Nephron progenitor cell (in vitro differentiated cells): ENCODE results near the gene ZNF674.
A peak's percentile ranks its signal among the peaks of the same experiment; 100 is the strongest.
"Not testable (repeated sequence)": the region's sequence is repeated elsewhere in the genome, so short reads cannot be mapped to it uniquely, and the experiment has no call there.

Experiments used
- DNase-seq: peaks from one replicate; pipeline ENCODE4 v3.0.0; 2021
- H3K27ac Mint-ChIP-seq: 2 replicates; pipeline ENCODE4 v1.8.0; 2021; ENCODE audit warnings: mild to moderate bottlenecking, moderate library complexity, mixed read lengths
- H3K27me3 Mint-ChIP-seq: 2 replicates; pipeline ENCODE4 v1.8.0; 2021; ENCODE audit warnings: mild to moderate bottlenecking, low read depth, mixed read lengths; ENCODE audit not compliant: poor library complexity
- H3K36me3 Mint-ChIP-seq: 2 replicates; pipeline ENCODE4 v1.8.0; 2021; ENCODE audit warnings: low read depth, mixed read lengths
- H3K4me1 Mint-ChIP-seq: 2 replicates; pipeline ENCODE4 v1.8.0; 2021; ENCODE audit warnings: mixed read lengths
- H3K4me3 Mint-ChIP-seq: 2 replicates; pipeline ENCODE4 v1.8.0; 2021; ENCODE audit warnings: mild to moderate bottlenecking, moderate library complexity, mixed read lengths
- H3K9me3 Mint-ChIP-seq: 2 replicates; pipeline ENCODE4 v1.8.0; 2021; ENCODE audit warnings: mild to moderate bottlenecking, moderate library complexity, mixed read lengths
- TF ChIP-seq, protein P1 (sequence below): fragments of 200-600 bp; sonication (generic); IDR thresholded peaks from 2 replicates; pipeline ENCODE4 v1.5.0; 2021; ENCODE audit warnings: antibody characterized with exemption

ZNF674 gene

GRCh38 chrX:46549914-46550313 is 4.7 kb upstream of the ZNF674 start:
- peaks cover 65% of the 10 kb centered on the region for H3K9me3 Mint-ChIP-seq
- no peaks in the 10 kb centered on the region for H3K27me3 Mint-ChIP-seq
- H3K36me3 Mint-ChIP-seq, result peaks cover 42% of the 10 kb centered on the region
- no peak overlapping the region for H3K27ac Mint-ChIP-seq
- no peak overlapping the region for H3K4me3 Mint-ChIP-seq
- TF ChIP-seq, protein P1, sequence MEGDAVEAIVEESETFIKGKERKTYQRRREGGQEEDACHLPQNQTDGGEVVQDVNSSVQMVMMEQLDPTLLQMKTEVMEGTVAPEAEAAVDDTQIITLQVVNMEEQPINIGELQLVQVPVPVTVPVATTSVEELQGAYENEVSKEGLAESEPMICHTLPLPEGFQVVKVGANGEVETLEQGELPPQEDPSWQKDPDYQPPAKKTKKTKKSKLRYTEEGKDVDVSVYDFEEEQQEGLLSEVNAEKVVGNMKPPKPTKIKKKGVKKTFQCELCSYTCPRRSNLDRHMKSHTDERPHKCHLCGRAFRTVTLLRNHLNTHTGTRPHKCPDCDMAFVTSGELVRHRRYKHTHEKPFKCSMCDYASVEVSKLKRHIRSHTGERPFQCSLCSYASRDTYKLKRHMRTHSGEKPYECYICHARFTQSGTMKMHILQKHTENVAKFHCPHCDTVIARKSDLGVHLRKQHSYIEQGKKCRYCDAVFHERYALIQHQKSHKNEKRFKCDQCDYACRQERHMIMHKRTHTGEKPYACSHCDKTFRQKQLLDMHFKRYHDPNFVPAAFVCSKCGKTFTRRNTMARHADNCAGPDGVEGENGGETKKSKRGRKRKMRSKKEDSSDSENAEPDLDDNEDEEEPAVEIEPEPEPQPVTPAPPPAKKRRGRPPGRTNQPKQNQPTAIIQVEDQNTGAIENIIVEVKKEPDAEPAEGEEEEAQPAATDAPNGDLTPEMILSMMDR, result no peak
- peaks cover 13% of the 10 kb centered on the region for H3K4me1 Mint-ChIP-seq
- no peak for DNase-seq

GRCh38 chrX:46547857-46548256 is 2.6 kb upstream of the ZNF674 start:
- H3K4me1 Mint-ChIP-seq, result peaks cover 21% of the 10 kb centered on the region
- no peak for DNase-seq
- no peak overlapping the region for H3K4me3 Mint-ChIP-seq
- H3K9me3 Mint-ChIP-seq, result peaks cover 61% of the 10 kb centered on the region
- no peak overlapping the region for H3K27ac Mint-ChIP-seq
- H3K36me3 Mint-ChIP-seq, result peaks cover 38% of the 10 kb centered on the region
- no peaks in the 10 kb centered on the region for H3K27me3 Mint-ChIP-seq
- TF ChIP-seq, protein P1, result no peak

- H3K36me3 Mint-ChIP-seq, result peaks cover 21% of the 10 kb centered on the region
- not testable (repeated sequence) for DNase-seq, H3K27me3 Mint-ChIP-seq
- H3K4me3 Mint-ChIP-seq, result peak overlapping the region; percentile 97
- H3K27ac Mint-ChIP-seq, result peak overlapping the region; percentile 99
- peaks cover 21% of the 10 kb centered on the region for H3K4me1 Mint-ChIP-seq
- H3K9me3 Mint-ChIP-seq, result peaks cover 53% of the 10 kb centered on the region
These were observed 694 bp downstream of the ZNF674 start for GRCh38 chrX:46544527-46544926.

GRCh38 chrX:46543441-46543840 is 1.8 kb downstream of the ZNF674 start:
- peaks cover 18% of the 10 kb centered on the region for H3K36me3 Mint-ChIP-seq
- peaks cover 4% of the 10 kb centered on the region for H3K27me3 Mint-ChIP-seq
- TF ChIP-seq, protein P1, result no peak
- no peak overlapping the region for H3K27ac Mint-ChIP-seq
- peaks cover 21% of the 10 kb centered on the region for H3K4me1 Mint-ChIP-seq
- peaks cover 53% of the 10 kb centered on the region for H3K9me3 Mint-ChIP-seq
- H3K4me3 Mint-ChIP-seq, result no peak overlapping the region
- no peak for DNase-seq

DNA sequence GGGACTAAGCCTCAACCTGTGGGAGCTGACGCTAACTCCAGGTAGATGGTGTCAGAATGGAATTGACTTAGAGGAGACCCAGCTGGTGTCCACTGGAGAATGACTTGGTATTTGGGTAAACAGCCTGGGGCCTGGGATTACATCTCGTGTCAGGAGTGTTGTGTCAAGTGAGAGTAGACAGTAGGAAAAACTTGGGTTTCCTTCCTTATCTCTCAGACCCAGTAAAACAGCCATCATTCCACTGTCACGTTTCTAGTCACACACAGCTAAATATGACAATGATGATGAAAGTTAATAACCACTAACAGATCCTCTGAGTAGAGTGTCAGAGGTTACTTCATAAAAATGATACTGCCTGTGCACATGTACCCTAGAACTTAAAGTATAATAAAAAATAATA is 13.8 kb downstream of the ZNF674 start:
- Mint-ChIP-seq H3K27me3 (peaks cover 7% of the 10 kb centered on the region), H3K27ac (no peak overlapping the region), H3K4me3 (no peak overlapping the region), H3K36me3 (peaks cover 19% of the 10 kb centered on the region), H3K9me3 (peaks cover 37% of the 10 kb centered on the region), H3K4me1 (peaks cover 9% of the 10 kb centered on the region)
- TF ChIP-seq, protein P1, result no peak
- DNase-seq, result no peak

- DNase-seq, H3K4me1 Mint-ChIP-seq, H3K27ac Mint-ChIP-seq, H3K4me3 Mint-ChIP-seq, H3K27me3 Mint-ChIP-seq: not testable (repeated sequence)
- Mint-ChIP-seq H3K9me3 (peaks cover 39% of the 10 kb centered on the region), H3K36me3 (peaks cover 19% of the 10 kb centered on the region)
These were observed 14.8 kb downstream of the ZNF674 start for GRCh38 chrX:46530404-46530908.

DNA sequence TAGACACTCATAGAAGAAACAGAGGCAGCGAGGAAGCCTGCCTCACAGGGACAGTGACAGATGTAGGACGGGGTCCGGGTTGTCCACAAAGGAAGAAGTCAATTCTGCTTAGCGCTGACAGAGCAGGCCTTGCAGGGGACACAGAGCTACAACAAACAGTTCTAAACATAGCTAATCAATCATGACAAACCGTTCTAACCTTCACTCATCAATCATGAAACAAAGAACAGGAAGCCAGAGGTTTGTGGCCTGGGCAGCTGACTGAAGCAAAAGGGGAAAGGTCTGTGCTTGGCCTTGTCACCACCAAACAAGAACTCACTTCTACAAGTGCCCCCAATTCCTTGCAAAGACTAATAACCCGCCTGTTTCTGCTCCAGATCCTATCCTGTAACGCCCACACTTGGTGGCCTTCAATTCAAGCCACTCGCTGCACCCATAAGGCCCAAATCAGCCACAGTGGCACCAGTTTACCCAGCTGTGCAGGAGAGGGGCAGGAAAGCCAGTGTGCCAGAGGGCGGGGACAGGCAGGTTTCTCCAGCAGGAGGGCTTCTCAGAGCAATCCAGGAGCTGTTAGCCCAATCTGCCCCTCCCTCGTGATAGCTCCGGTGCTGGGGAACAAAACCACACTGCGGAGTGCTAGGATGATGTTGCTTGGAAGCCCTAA is 15.3 kb downstream of the ZNF674 start:
- H3K27ac Mint-ChIP-seq, result peak overlapping the region; percentile 87
- H3K27me3 Mint-ChIP-seq, H3K4me3 Mint-ChIP-seq, DNase-seq, H3K4me1 Mint-ChIP-seq: not testable (repeated sequence)
- H3K9me3 Mint-ChIP-seq, result peaks cover 39% of the 10 kb centered on the region
- H3K36me3 Mint-ChIP-seq, result peaks cover 19% of the 10 kb centered on the region

GRCh38 chrX:46528640-46529039 is 16.6 kb downstream of the ZNF674 start:
- peaks cover 40% of the 10 kb centered on the region for H3K9me3 Mint-ChIP-seq
- peaks cover 15% of the 10 kb centered on the region for H3K36me3 Mint-ChIP-seq
- H3K4me1 Mint-ChIP-seq, H3K4me3 Mint-ChIP-seq, H3K27me3 Mint-ChIP-seq, DNase-seq, H3K27ac Mint-ChIP-seq: not testable (repeated sequence)
